Osteoblast (primary cell): ENCODE measurements around the gene KIF26B. TPM values are rescaled to one million over a fixed set of nuclear protein-coding genes. Genes with fewer than 3 reads are reported as not detected.

Source experiments
- DNase-seq: peaks from one replicate; pipeline ENCODE4 v3.0.0; 2011; ENCODE audit warnings: low spot score, mixed read lengths; ENCODE audit not compliant: insufficient read length; ENCODE audit errors: missing footprints
- H2AFZ ChIP-seq: 2 replicates; pipeline ENCODE4 v1.6.0; 2011; ENCODE audit warnings: mild to moderate bottlenecking, low read length
- H3K27ac ChIP-seq: 2 replicates; pipeline ENCODE4 v1.5.1; 2011; ENCODE audit warnings: mild to moderate bottlenecking, low read depth, low read length, moderate library complexity
- H3K27me3 ChIP-seq: 2 replicates; pipeline ENCODE4 v1.6.0; 2012; ENCODE audit warnings: mild to moderate bottlenecking, control low read depth, inconsistent platforms, low read length, moderate library complexity; ENCODE audit not compliant: insufficient read depth
- H3K36me3 ChIP-seq: 2 replicates; pipeline ENCODE4 v1.5.1; 2011; ENCODE audit warnings: mild to moderate bottlenecking, low read length, control low read depth, moderate library complexity; ENCODE audit not compliant: insufficient read depth
- H3K4me1 ChIP-seq: 2 replicates; pipeline ENCODE4 v1.5.1; 2011; ENCODE audit warnings: mild to moderate bottlenecking, low read length, control low read depth, moderate library complexity; ENCODE audit not compliant: insufficient read depth
- H3K4me2 ChIP-seq: 2 replicates; pipeline ENCODE4 v1.6.0; 2011; ENCODE audit warnings: mild to moderate bottlenecking, low read length; ENCODE audit not compliant: insufficient read depth
- H3K4me3 ChIP-seq: fragments of 200-600 bp; sonication (generic); 3 replicates; pipeline ENCODE4 v1.5.1; 2012; ENCODE audit warnings: mild to moderate bottlenecking, low read length, inconsistent platforms; ENCODE audit not compliant: insufficient read depth
- H3K79me2 ChIP-seq: 2 replicates; pipeline ENCODE4 v1.6.0; 2012; ENCODE audit warnings: mild to moderate bottlenecking, low read length, control low read depth, inconsistent platforms; ENCODE audit not compliant: insufficient read depth
- H3K9me3 ChIP-seq: 2 replicates; pipeline ENCODE4 v1.5.1; 2011; ENCODE audit warnings: low read depth, low read length, control low read depth
- H4K20me1 ChIP-seq: 2 replicates; pipeline ENCODE4 v1.6.0; 2012; ENCODE audit warnings: mild to moderate bottlenecking, low read length, control low read depth; ENCODE audit not compliant: insufficient read depth
- total RNA-seq: library from RNA; depleted of rRNA; stranded (reverse); fragments of >200 nt; gene quantifications from 2 replicates; pipeline ENCODE4 v1.2.3, GENCODE V29; 2012
- TF ChIP-seq, protein P1 (sequence below): IDR thresholded peaks from 2 replicates; pipeline ENCODE4 v1.5.1; 2011; ENCODE audit warnings: mild to moderate bottlenecking, low read depth, low read length, moderate library complexity; ENCODE audit errors: extremely low read depth

The KIF26B gene
- total RNA-seq, 1 donor = 22.1 TPM

DNA sequence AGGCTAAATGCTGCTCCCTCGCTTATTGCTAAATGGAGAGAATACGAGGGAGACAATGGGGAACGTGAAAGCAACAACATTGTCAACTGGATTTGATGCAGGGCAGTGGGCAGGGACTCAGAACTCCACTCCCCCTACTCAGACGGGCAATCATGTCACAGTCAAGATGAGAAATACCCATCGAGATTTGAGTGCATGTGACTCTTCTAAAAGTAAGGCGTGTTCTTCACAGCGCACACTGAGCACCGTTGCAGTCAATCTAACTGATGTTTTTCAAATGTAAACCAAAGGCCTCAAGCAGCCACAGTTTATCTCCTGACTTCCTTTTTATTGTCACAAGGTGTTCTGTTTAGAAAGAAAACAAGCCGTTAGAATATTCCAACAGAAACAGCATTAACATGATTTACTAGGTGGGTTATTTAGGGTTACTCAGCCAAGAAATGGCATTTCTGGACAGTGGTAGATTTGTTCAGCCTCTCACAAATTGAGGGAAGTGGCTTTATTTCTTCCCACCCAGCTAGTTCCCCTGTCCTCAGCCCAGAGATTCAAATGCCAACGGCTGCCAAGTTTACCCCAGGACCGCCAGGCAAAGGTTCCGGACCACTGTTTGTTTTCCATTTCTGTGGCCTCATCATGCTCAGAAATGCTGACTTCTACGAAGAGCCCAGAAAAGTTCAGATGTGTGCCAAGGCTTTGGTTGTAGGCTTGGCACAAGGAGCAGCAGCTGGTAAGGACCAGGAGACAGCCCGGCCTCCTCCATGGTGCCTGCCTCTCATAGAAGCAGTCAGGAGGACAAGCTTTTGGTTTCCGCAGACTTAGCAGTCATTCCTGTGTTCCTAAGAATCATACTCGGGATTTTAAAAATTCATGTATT, 171.4 kb downstream of the KIF26B start:
- no peaks in the 10 kb centered on the region for H3K9me3 ChIP-seq
- no peak for DNase-seq
- H4K20me1 ChIP-seq = no peaks in the 10 kb centered on the region
- no peaks in the 10 kb centered on the region for H3K79me2 ChIP-seq
- H2AFZ ChIP-seq = no peak overlapping the region
- H3K4me3 ChIP-seq = no peak overlapping the region
- TF ChIP-seq, protein P1, sequence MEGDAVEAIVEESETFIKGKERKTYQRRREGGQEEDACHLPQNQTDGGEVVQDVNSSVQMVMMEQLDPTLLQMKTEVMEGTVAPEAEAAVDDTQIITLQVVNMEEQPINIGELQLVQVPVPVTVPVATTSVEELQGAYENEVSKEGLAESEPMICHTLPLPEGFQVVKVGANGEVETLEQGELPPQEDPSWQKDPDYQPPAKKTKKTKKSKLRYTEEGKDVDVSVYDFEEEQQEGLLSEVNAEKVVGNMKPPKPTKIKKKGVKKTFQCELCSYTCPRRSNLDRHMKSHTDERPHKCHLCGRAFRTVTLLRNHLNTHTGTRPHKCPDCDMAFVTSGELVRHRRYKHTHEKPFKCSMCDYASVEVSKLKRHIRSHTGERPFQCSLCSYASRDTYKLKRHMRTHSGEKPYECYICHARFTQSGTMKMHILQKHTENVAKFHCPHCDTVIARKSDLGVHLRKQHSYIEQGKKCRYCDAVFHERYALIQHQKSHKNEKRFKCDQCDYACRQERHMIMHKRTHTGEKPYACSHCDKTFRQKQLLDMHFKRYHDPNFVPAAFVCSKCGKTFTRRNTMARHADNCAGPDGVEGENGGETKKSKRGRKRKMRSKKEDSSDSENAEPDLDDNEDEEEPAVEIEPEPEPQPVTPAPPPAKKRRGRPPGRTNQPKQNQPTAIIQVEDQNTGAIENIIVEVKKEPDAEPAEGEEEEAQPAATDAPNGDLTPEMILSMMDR = no peak
- H3K36me3 ChIP-seq = no peaks in the 10 kb centered on the region
- no peak overlapping the region for H3K4me2 ChIP-seq
- H3K27ac ChIP-seq = no peak overlapping the region
- H3K4me1 ChIP-seq = no peaks in the 10 kb centered on the region
- peaks cover 3% of the 10 kb centered on the region for H3K27me3 ChIP-seq

DNA sequence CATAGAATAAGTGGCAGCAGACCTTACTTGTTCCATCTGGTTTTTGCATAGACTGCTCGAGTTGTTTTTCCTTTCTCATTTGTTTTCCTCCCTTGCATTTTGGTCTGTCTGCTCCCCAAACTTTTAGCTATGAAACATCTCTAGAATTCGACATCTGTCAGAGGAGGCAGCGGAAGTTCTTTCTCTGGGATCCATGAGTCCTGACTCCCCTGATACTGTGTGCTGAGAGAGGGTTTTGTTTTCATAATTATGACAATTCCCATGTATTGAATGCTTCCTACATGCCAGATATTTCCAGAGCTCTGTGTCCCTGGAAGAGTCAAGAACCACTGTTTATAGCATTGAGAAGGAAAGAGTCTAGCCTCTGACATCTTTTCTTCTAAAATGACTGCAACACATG, 172.6 kb downstream of the KIF26B start:
- H3K4me1 ChIP-seq = no peaks in the 10 kb centered on the region
- H3K79me2 ChIP-seq = no peaks in the 10 kb centered on the region
- no peaks in the 10 kb centered on the region for H3K36me3 ChIP-seq
- no peak overlapping the region for H2AFZ ChIP-seq
- H3K27me3 ChIP-seq = peaks cover 3% of the 10 kb centered on the region
- DNase-seq = no peak
- TF ChIP-seq, protein P1 = no peak
- no peaks in the 10 kb centered on the region for H3K9me3 ChIP-seq
- H3K27ac ChIP-seq = no peak overlapping the region
- H3K4me2 ChIP-seq = no peak overlapping the region
- H3K4me3 ChIP-seq = no peak overlapping the region
- H4K20me1 ChIP-seq = no peaks in the 10 kb centered on the region

DNA sequence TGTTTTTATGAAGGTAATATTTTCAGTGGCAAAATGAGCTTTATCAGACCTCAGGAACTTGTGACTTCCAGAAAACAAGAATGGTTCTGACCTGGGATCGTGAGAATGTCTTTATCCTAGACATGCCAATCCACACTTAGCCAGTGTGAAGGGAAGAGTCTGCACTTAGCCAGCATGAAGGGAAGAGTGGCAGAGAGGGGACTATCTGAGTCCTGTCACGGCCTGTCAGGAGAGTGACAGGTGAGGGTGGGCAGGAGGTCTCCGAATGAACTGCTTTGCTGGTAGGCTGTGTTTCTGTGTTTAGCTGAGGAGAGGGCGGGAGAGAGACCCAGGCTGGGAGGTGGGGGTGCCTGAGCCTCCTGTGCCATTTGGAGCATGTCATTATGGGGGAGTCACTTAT, 173.1 kb downstream of the KIF26B start:
- no peak overlapping the region for H2AFZ ChIP-seq
- H3K27ac ChIP-seq = no peak overlapping the region
- no peaks in the 10 kb centered on the region for H4K20me1 ChIP-seq
- H3K79me2 ChIP-seq = no peaks in the 10 kb centered on the region
- H3K9me3 ChIP-seq = no peaks in the 10 kb centered on the region
- TF ChIP-seq, protein P1 = no peak
- no peaks in the 10 kb centered on the region for H3K4me1 ChIP-seq
- no peaks in the 10 kb centered on the region for H3K36me3 ChIP-seq
- no peak overlapping the region for H3K4me3 ChIP-seq
- no peak for DNase-seq
- peaks cover 3% of the 10 kb centered on the region for H3K27me3 ChIP-seq
- H3K4me2 ChIP-seq = no peak overlapping the region

DNA sequence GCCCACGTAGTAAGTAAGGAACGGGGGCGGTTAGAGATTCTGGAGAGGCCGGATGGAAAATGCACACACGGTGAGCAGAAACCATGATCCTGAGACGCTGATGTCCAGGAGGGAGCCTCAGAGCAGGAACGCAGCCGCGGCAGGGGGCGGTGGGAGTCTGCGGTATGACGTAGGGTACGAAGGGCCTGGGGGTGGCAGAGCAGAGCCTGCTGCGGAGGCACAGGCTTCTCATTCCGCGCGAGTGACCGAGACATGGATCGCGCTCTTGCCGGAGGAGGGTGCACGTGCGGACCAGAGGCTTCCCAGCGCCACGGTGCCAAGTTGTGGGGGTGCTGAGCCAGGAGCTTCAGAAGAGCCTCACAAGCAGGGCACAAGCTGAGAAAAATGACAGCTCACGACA, 176.2 kb downstream of the KIF26B start:
- Histone ChIP-seq H3K4me2 (no peak overlapping the region), H4K20me1 (no peaks in the 10 kb centered on the region), H3K79me2 (no peaks in the 10 kb centered on the region)

More for the DNA sequence above, 176.2 kb downstream of the KIF26B start:
- H3K27ac ChIP-seq = no peak overlapping the region
- H3K36me3 ChIP-seq = no peaks in the 10 kb centered on the region
- H3K4me1 ChIP-seq = no peaks in the 10 kb centered on the region
- H3K9me3 ChIP-seq = no peaks in the 10 kb centered on the region
- H3K4me3 ChIP-seq = no peak overlapping the region
- DNase-seq = no peak
- no peak overlapping the region for H2AFZ ChIP-seq
- H3K27me3 ChIP-seq = peaks cover 3% of the 10 kb centered on the region
- TF ChIP-seq, protein P1 = no peak
